GM12875 (cell line): ENCODE measurements around the gene TRIM62.

Experiments
- H3K4me3 ChIP-seq: one replicate; pipeline ENCODE4 v1.5.1; 2011; ENCODE audit warnings: low read depth, low read length, control low read depth
- CTCF ChIP-seq: IDR thresholded peaks from 2 replicates; pipeline ENCODE4 v1.5.1; 2011; ENCODE audit warnings: low read depth, mild to moderate bottlenecking, control low read depth, inconsistent platforms, low read length, moderate library complexity, borderline replicate concordance; ENCODE audit not compliant: insufficient read depth

Gene TRIM62

GRCh38 chr1:33123266-33123665 lies 58.6 kb downstream of the TRIM62 start:
- no peak overlapping the region for H3K4me3 ChIP-seq
- TF ChIP-seq CTCF = no peak

GRCh38 chr1:33122483-33123178 lies 59.2 kb downstream of the TRIM62 start:
- no peak overlapping the region for H3K4me3 ChIP-seq
- no peak for TF ChIP-seq CTCF

- TF ChIP-seq CTCF = no peak
- no peak overlapping the region for H3K4me3 ChIP-seq
Observed at GRCh38 chr1:33121728-33122127, 60.1 kb downstream of the TRIM62 start.

- no peak overlapping the region for H3K4me3 ChIP-seq
- TF ChIP-seq CTCF = no peak
Observed at GRCh38 chr1:33120436-33121231, 61.2 kb downstream of the TRIM62 start.

- H3K4me3 ChIP-seq = no peak overlapping the region
- TF ChIP-seq CTCF = no peak; the same call in 1 of the 2 replicates
Observed at GRCh38 chr1:33119532-33120217, 62.2 kb downstream of the TRIM62 start.

- no peak for TF ChIP-seq CTCF
- no peak overlapping the region for H3K4me3 ChIP-seq
Observed at GRCh38 chr1:33119050-33119449, 62.8 kb downstream of the TRIM62 start.
